Fibroblast of mammary gland (primary cell): ENCODE data around the gene ST6GALNAC3.
A peak's percentile ranks its signal among the peaks of the same experiment; 100 is the strongest.
"Not testable (repeated sequence)": the region's sequence is repeated elsewhere in the genome, so short reads cannot be mapped to it uniquely, and the experiment has no call there.

Experiments used
- DNase-seq: peaks from one replicate; pipeline ENCODE4 v3.0.0-alpha.2; 2010; ENCODE audit warnings: low read depth
- H3K4me3 ChIP-seq: 2 replicates; pipeline ENCODE4 v1.5.1; 2011; ENCODE audit warnings: low read depth, mild to moderate bottlenecking, low read length, moderate library complexity; ENCODE audit not compliant: control insufficient read depth
- TF ChIP-seq, protein P1 (sequence below): conservative IDR thresholded peaks from 2 replicates; pipeline ENCODE4 v1.5.1; 2011; ENCODE audit warnings: low read depth, low read length, inconsistent platforms; ENCODE audit not compliant: control insufficient read depth, insufficient read depth

ST6GALNAC3 gene

DNA sequence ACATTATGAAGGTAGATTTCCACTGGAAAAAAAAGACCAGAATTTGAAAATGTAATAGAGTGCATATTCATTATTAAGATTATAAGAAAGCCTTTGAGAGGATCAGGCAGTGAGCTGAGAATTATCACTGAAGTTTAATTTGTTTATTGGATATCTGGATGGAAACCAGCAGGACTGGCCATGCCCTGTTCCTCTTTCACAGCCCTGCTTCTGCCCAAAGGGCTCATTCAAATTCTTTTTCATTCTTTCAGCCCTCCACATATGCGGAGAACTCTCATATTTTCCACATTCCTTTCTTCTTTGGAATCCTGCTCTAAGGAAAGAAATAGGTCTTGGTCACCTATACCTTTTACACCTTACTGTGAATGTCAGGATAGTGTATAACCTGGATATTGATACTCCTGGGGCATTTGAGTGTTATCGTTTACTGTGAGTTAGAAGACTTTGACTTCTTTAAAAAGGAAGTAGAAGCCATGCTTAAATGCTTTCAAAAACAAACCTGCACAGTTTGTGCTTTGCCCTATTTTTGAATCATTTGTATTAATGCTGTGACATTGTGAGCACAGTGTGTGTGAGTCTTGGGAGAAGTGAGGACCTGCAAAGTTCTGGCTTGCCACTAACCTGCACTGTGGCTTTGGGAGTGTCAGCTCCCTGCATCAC is 35.5 kb downstream of the ST6GALNAC3 start:
- TF ChIP-seq, protein P1, sequence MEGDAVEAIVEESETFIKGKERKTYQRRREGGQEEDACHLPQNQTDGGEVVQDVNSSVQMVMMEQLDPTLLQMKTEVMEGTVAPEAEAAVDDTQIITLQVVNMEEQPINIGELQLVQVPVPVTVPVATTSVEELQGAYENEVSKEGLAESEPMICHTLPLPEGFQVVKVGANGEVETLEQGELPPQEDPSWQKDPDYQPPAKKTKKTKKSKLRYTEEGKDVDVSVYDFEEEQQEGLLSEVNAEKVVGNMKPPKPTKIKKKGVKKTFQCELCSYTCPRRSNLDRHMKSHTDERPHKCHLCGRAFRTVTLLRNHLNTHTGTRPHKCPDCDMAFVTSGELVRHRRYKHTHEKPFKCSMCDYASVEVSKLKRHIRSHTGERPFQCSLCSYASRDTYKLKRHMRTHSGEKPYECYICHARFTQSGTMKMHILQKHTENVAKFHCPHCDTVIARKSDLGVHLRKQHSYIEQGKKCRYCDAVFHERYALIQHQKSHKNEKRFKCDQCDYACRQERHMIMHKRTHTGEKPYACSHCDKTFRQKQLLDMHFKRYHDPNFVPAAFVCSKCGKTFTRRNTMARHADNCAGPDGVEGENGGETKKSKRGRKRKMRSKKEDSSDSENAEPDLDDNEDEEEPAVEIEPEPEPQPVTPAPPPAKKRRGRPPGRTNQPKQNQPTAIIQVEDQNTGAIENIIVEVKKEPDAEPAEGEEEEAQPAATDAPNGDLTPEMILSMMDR, result no peak
- H3K4me3 ChIP-seq, result no peak overlapping the region
- no peak for DNase-seq

DNA sequence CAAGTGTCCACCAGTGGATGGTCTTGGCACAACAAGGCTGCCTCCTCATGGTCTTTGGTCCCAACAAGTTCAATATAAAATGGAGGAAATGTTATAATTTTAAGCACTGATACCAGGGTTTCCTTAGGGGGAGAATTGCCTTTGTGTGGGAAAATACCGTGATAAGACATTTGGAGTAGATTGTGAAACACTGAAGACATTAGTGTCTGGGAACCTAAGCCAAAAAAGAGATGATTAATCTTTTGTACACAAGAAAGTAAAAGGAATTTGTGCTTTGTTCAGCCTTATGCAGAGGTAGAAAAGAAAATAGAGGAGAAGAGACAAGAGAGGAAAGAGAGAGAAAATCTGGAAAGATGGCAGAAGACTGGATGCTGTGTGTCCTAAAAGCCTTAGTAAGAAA is 36.1 kb downstream of the ST6GALNAC3 start:
- H3K4me3 ChIP-seq, result no peak overlapping the region
- TF ChIP-seq, protein P1, result no peak
- peak; percentile 23 for DNase-seq

DNA sequence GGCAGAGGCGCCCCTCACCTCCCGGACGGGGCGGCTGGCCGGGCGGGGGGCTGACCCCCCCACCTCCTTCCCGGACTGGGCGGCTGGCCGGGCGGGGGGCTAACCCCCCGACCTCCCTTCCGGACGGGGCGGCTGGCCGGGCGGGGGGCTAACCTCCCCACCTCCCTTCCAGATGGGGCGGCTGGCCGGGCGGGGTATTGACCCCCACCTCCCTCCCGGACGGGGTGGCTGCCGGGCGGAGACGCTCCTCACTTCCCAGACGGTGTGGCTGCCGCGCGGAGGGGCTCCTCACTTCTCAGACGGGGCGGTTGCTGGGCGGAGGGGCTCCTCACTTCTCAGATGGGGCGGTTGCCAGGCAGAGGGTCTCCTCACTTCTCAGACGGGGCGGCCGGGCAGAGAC is 37.8 kb downstream of the ST6GALNAC3 start:
- DNase-seq, H3K4me3 ChIP-seq: not testable (repeated sequence)

DNA sequence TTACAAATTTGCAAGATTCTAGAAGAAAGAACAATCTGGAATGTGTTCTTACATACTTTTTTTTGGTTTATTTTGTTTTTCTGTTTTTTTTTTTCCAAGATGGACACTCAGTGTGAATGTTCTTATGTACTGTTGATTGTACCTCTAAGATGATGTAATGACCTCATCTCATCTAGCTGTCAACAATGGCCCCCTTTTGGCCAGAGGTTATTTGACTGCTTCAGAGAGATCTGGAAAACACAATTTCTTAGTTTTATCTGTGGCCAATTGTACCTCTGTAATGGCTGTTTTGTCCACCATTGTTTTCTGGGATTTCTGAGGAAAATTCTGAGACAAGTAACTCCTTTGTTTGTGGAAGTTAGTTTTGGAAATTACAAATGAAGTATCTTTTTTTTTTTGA is 38.9 kb downstream of the ST6GALNAC3 start:
- DNase-seq, result no peak
- H3K4me3 ChIP-seq, result no peak overlapping the region
- TF ChIP-seq, protein P1, result no peak

DNA sequence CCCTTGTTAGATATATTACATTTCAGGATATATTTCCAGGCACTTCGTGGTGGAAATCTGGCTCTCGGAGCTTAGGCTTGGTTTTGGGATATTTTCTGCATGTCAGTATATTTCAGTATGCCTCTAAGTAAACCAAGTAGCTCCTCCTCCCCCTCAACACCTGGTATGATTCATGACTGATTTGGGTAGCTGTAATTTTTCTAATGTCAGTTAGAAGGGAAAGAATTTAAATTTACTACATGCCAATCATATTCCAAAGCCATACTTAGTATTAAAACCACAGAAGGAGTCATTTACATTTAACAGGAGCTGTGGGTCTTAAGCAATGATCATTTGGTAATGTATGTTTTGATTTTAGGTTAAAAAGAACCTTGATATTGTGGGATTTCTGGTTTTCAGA is 40.6 kb downstream of the ST6GALNAC3 start:
- no peak overlapping the region for H3K4me3 ChIP-seq
- no peak for DNase-seq
- TF ChIP-seq, protein P1, result no peak

DNA sequence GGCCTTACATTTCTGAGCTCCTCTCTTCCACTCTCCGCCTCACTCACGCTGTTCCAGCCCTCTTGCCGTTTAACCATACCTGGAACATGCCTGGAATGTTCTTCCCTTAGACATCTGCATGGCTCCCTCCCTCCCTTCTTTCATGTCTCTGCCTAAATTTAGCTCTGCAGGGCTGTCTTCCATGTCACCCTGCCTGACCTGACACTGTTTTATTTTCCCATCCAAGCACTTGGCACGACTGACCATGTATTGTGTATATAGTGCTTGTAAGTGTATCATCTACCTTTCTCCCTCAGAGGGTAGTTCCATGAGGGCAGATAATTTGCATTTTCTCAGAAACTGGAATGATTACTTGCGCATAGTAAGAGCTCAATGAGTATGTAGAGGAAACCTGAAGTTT is 47.3 kb downstream of the ST6GALNAC3 start:
- no peak overlapping the region for H3K4me3 ChIP-seq
- TF ChIP-seq, protein P1, result no peak
- DNase-seq, result no peak

DNA sequence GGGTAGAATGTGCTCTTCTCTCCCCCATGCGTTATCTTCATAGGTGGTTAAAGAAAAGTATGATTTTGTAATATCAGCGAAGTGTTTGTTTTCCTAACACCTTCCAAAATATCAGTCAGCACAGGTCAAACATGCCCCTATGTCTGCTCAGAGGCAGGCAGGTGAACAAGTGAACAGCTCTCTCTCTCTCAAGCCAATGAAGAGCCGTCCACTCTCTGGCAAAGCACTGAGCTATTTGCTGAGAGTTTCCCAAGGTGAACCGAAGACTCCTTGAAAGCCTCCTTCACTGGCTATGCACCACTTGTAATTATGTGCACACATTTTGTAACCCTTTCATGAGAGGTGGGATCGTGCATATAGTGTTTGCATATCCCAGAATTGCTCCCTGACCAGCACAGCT is 47.7 kb downstream of the ST6GALNAC3 start:
- DNase-seq, result no peak
- TF ChIP-seq, protein P1, result no peak

DNA sequence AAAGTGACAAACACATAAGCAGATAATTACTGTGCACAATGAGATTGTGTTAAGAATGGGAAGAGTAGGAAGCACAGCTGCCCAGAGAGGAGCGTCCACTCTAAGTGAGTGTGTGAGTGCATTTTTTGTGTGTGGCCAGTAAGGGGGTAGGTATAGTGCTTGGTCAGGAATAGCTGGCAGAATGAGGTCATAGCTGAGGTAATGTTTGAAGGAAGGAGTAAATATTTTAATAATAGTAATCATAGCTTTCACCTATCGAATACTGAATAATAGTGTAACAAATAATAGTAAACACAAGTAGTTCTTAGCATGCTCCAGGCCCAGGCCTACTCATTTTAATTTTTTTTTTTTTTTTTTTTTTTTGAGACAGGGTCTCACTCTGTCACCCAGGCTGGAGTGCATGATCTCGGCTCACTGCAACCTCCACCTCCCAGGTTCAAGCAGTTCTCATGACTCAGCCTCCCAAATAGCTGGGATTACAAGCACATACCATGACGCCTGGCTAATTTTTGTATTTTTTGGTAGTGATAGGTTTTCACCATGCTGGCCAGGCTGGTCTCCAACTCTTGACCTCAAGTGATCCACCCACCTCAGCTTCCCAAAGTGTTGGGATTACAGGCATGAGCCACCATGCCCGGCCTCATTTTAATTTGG is 49.0 kb downstream of the ST6GALNAC3 start:
- not testable (repeated sequence) for H3K4me3 ChIP-seq, DNase-seq

More for the DNA sequence above, 47.7 kb downstream of the ST6GALNAC3 start:
- H3K4me3 ChIP-seq, result no peak overlapping the region
